GM21528 (cell line): ENCODE data around the gene CDKN1A.

Experiments
- ATAC-seq: cut with Tn5 transposase; IDR thresholded peaks from one replicate; pipeline ENCODE4 v1.9.1; 2021; ENCODE audit warnings: mild to moderate bottlenecking, moderate library complexity; ENCODE audit not compliant: unreplicated experiment, low FRiP score

CDKN1A gene

DNA sequence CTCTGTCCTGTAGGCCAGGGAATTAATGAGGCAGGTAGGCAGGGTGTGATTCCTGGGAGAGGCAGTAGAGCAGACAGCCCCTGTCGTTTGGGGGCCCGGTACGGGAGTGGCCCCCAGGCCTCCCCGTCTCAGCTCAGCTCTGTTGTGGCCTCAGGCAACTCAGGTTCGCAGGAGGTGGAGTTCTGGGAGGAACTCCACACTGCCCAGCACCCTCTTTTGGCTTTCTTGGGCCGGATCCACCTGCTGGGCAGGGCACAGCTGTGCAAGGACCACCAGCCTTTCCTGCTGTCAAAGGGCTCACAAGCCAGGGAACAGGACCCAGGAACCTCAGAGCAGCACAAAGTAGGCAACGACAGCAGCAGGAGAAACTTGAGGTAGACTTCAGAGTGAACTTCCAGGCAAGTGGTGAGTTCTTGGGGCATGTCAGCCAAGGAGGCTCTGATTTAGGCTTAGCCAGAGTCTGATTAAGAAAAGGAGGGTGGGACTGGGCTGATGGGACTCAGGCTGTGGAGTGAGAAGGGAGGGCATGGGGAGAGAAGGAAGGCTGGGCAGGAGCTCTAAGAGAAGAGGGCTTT lies 56.1 kb downstream of the CDKN1A start:
- ATAC-seq, result no peak

DNA sequence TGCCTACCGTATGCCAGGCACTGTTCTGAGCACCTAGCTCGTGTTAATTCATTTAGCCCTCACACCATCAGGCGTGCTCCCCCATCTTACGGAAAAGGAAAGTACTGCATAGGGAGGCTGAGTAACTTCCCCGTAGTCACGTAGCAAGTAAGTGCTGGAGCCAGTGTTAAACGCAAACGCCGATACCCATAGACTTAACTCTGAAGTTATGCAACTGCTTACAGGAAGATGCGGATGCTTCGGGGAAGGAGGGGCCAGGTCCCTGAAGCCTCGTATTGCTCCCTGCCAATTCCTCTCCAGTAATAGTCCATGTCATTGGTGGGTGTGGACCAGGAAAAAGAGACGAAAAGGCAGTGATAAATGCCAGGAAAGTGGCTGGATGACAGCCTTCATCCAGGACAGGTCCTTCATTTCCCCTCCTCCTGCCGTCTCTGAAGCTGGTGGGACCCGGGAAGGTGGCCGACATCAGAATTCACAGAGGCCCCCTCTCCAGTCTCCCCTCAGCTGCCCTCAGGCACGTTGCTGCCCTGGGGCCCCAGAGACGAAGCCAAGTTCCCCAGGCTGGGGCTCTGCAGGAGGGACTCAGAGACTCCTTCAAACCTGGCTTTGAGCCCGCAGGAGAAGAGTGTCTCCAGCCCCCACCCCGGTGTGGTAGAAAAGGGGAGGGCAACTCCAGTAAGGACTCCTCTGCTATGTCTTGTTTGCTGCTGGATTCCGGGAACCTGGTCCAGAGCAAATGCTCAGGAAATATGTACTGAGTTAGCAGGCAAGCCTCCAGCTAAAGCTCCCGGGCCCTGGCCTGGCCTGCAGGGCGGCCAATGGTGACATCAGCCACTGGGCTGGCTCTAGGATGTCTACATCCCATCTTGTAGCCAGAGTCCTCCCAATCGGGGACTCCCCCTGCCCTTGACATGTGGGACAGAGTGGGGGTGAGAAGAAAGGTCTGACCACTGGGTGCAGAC lies 56.9 kb downstream of the CDKN1A start:
- ATAC-seq, result no peak
